ENCODE data around the gene GABRD. TPM values are rescaled to one million over a fixed set of nuclear protein-coding genes. Genes with fewer than 3 reads are reported as not detected.

GABRD gene
- total and polyA plus RNA-seq, 2 of the 13 experiments (the other 11 are each of a cell fraction or from before 2014, with no cell fraction given), result not detected

- TF ChIP-seq LBX2 (CRISPR knock-in tag; IDR thresholded peaks at IDR 0.05; ENCODE audit: borderline replicate concordance), result peak; percentile 65; the same call in 1 of the 2 replicates
- TF ChIP-seq POLR2AphosphoS2 (IDR thresholded peaks at IDR 0.05; ENCODE audit: low read depth, low read length), result no peak
- TF ChIP-seq REPIN1 (CRISPR knock-in tag; IDR thresholded peaks at IDR 0.05; ENCODE audit: borderline replicate concordance, low read depth), result peak; percentile 39
- no peak for TF ChIP-seq TBL1XR1 (IDR thresholded peaks at IDR 0.05; ENCODE audit: borderline replicate concordance, low read length, partially characterized antibody)
- no peak; the same call in 1 of the 2 replicates for TF ChIP-seq ATF7-NPFF (CRISPR knock-in tag; IDR thresholded peaks at IDR 0.05; ENCODE audit: low read depth)
- no peak for TF ChIP-seq ZHX2 (IDR thresholded peaks at IDR 0.05; ENCODE audit: low read depth)
- TF ChIP-seq ZHX2 (CRISPR knock-in tag; IDR thresholded peaks at IDR 0.05; ENCODE audit: borderline replicate concordance), result no peak
- TF ChIP-seq HMGA1 (CRISPR knock-in tag; conservative IDR thresholded peaks at IDR 0.05), result no peak
- TF ChIP-seq ZNF431 (CRISPR knock-in tag; IDR thresholded peaks at IDR 0.05; ENCODE audit: borderline replicate concordance, low read depth), result 0 out of 2 replicates have a peak, but pooled peaks have one; percentile 50
- TF ChIP-seq ZNF563 (CRISPR knock-in tag; IDR thresholded peaks at IDR 0.05), result peak; percentile 71; the same call in 1 of the 2 replicates
- TF ChIP-seq GMEB1 (CRISPR knock-in tag; IDR thresholded peaks at IDR 0.05; ENCODE audit: borderline replicate concordance), result no peak; the same call in 1 of the 2 replicates
- TF ChIP-seq ZNF224 (CRISPR knock-in tag; IDR thresholded peaks at IDR 0.05), result no peak
- no peak for TF ChIP-seq ZNF768 (CRISPR knock-in tag; IDR thresholded peaks at IDR 0.05)
- no peak for TF ChIP-seq ASH2L (IDR thresholded peaks at IDR 0.05; ENCODE audit: insufficient read length, low read depth, low read length)
- peak; percentile 32; the same call in 1 of the 2 replicates for TF ChIP-seq TARDBP (CRISPR knock-in tag; IDR thresholded peaks at IDR 0.05)
- TF ChIP-seq ZNF687 (CRISPR knock-in tag; IDR thresholded peaks at IDR 0.05), result peak; percentile 99
- no peak for TF ChIP-seq MIER2 (CRISPR knock-in tag; IDR thresholded peaks at IDR 0.05)
- TF ChIP-seq MYNN (CRISPR knock-in tag; IDR thresholded peaks at IDR 0.05; ENCODE audit: low read depth), result no peak
These were observed 30.1 kb downstream of the GABRD start (continued) for GRCh38 chr1:2049225-2049717.

All from HepG2 (cell line).